Uterus (tissue), 4 donors: ENCODE data around the gene RBMXL3. TPM values are rescaled to one million over a fixed set of nuclear protein-coding genes. Genes with fewer than 3 reads are reported as not detected.

Experiments used
- total RNA-seq, 4 donors: library from RNA; depleted of rRNA in 3 of 4; stranded (reverse); fragments of >200 nt in 3 of 4; gene quantifications; one replicate each; pipeline versions ENCODE4 v1.1.0 to v1.2.4, GENCODE V29; 2014 to 2023
- donor health status: DM: yes; HTN: yes; CAD: no.

Gene RBMXL3
- total RNA-seq, 4 donors from 2014 or later, result not detected

Other genes starting within 250 kb of the RBMXL3 start
- gene IL13RA2, start 171.8 kb upstream of the RBMXL3 start, total RNA-seq, result not detected
- gene LRCH2, start 44.7 kb downstream of the RBMXL3 start, total RNA-seq, result 10 to 100 TPM in 3 of 4 donors, 1 to 10 TPM in 1; 3.3 to 23.3 (median 15.9) TPM
- not detected for gene LUZP4, start 100.3 kb downstream of the RBMXL3 start, total RNA-seq